Activated CD8-positive, alpha-beta memory T cell treated with anti-CD3 and anti-CD28 coated beads for 36 hours (primary cell): ENCODE data around the gene ITGB2. TPM values are rescaled to one million over a fixed set of nuclear protein-coding genes. Genes with fewer than 3 reads are reported as not detected.

ENCODE experiments used
- CTCF ChIA-PET: fragments of 350-600 bp; sonication (Branson Sonifier 250); formaldehyde crosslinking; loops from one replicate; lab custom pipeline; 2021; ENCODE audit warnings: antibody characterized with exemption; lab: Charles Lee
- POLR2A ChIA-PET: fragments of 350-600 bp; sonication (Branson Sonifier 250); formaldehyde crosslinking; loops from one replicate; lab custom pipeline; 2021; ENCODE audit warnings: antibody characterized with exemption; lab: Charles Lee
- total RNA-seq, 2 experiments: library from RNA; stranded (reverse); gene quantifications; one replicate each; pipeline ENCODE4 v1.2.3, GENCODE V29; 2021

ITGB2 gene
- total RNA-seq, 2 experiments from 2014 or later = 197 to 216 TPM

GRCh38 chr21:44932408-44933181, 11.9 kb upstream of the ITGB2 start:
- ChIA-PET CTCF (interaction anchor here (0.7 to 3.4 kb wide), 19 partner anchors 9 to 145 kb away, joined by 3 to 27 read pairs (median 4); partner anchors contain the start of genes ITGB2, PTTG1IP and UBE2G2), POLR2A (interaction anchor here (0.9 to 2.0 kb wide), 5 partner anchors 12 to 59 kb away, joined by 3 to 8 read pairs (median 4); partner anchors contain the start of genes ITGB2 and PTTG1IP)

- ChIA-PET POLR2A (interaction anchor here (0.6 to 2.0 kb wide), 10 partner anchors 10 to 250 kb away, joined by 3 to 8 read pairs (median 4); partner anchors contain the start of genes ITGB2, KRTAP12-1 and PTTG1IP), CTCF (interaction anchor here (0.7 to 3.4 kb wide), 16 partner anchors 11 to 138 kb away, joined by 3 to 27 read pairs (median 4); partner anchors contain the start of genes ITGB2, PTTG1IP and UBE2G2)
These were observed 11.1 kb upstream of the ITGB2 start for GRCh38 chr21:44931501-44932407.

GRCh38 chr21:44931137-44931500, 10.4 kb upstream of the ITGB2 start:
- POLR2A ChIA-PET = interaction anchor here (0.6 to 2.0 kb wide), 7 partner anchors 11 to 249 kb away, joined by 3 to 8 read pairs (median 6); partner anchors contain the start of genes ITGB2, KRTAP12-1 and PTTG1IP

DNA sequence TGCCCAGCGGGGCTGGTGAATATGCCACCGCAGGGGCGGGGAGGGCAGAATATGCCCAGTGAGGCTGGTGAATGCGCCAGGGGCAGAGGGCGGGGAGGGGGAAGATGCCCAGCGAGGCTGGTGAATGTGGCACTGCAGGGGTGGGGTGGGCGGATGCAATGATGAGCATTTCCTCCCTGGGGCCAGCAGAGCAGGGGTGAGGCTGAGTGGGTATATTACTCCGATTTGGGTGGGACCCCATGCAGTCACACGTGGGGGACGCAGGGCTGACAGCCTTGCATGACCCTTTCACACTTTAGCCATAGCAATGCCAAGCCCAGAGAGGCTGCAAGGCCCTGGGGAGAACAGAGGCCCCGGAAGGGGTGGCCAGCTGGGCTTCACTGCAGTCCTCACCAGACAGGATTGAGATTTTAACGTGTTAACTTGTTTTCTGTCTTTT, 9.9 kb upstream of the ITGB2 start:
- POLR2A ChIA-PET = interaction anchor here (0.6 to 2.0 kb wide), 5 partner anchors 10 to 64 kb away, joined by 3 to 8 read pairs (median 7); partner anchors contain the start of genes ITGB2 and PTTG1IP
- CTCF ChIA-PET = interaction anchor here (0.8 to 3.4 kb wide), 3 partner anchors 12 to 36 kb away, joined by 3 to 27 read pairs (median 9); no protein-coding TSS in a partner anchor

More at GRCh38 chr21:44931137-44931500, 10.4 kb upstream of the ITGB2 start:
- CTCF ChIA-PET = interaction anchor here (0.8 to 3.4 kb wide), 6 partner anchors 13 to 138 kb away, joined by 3 to 27 read pairs (median 6); partner anchors contain the start of gene UBE2G2

DNA sequence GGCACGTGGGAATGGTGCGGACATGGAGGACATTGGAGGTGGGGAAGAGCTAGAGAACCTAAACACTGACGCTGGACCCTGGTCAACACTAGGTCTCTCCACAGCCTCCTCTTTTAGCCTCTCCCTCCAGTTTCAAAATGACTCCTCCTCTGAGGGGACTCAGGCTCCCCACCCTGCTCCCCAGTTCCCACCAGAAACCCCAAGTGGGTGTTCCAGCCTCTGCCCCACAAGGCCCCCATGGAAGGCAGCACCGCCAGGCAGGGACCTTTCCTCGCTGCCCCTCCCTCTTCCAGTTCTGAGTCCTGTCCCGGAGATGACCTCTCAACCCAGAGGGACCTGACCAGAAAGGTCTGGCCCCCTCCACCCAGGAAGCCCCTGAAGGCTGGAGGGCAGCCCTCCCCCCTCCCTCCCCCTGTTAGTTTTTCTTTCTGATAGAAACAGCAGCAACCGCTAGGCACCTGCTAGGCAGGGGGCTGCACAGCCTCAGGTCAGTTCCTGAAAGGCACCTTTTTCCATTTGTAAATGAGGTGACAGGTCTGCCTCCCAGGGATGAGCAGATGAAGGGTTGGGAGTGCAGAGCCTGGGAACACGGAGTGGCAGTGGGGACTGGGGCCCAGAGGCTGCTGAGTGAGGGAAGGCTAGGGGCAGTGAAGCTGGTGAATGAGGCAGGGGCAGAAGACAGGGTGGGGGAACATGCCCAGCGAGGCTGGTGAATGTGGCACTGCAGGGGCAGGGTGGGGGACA, 9.3 kb upstream of the ITGB2 start:
- POLR2A ChIA-PET = interaction anchor here (0.6 to 1.5 kb wide), 3 partner anchors 9 to 56 kb away, joined by 3 to 7 read pairs (median 4); partner anchors contain the start of genes ITGB2 and PTTG1IP
- CTCF ChIA-PET = interaction anchor here (1.1 to 1.8 kb wide), 2 partner anchors 11 to 17 kb away, joined by 3 to 9 read pairs; no protein-coding TSS in a partner anchor

- ChIA-PET CTCF (interaction anchor here (0.8 to 1.6 kb wide), 3 partner anchors 10 to 54 kb away, joined by 3 to 6 read pairs (median 3); no protein-coding TSS in a partner anchor), POLR2A (interaction anchor here (0.6 to 1.1 kb wide), 2 partner anchors 24 to 56 kb away, joined by 3 to 4 read pairs; partner anchors contain the start of gene PTTG1IP)
These were observed 8.6 kb upstream of the ITGB2 start for GRCh38 chr21:44929242-44929798.

GRCh38 chr21:44928500-44929241, 8.0 kb upstream of the ITGB2 start:
- CTCF ChIA-PET = interaction anchor here (0.8 to 1.6 kb wide), 5 partner anchors 9 to 341 kb away, joined by 3 to 8 read pairs (median 3); no protein-coding TSS in a partner anchor
- POLR2A ChIA-PET = interaction anchor here (1.0 to 2.2 kb wide), 3 partner anchors 55 to 146 kb away, joined by 3 to 11 read pairs (median 4); partner anchors contain the start of genes ADARB1 and PTTG1IP

- ChIA-PET CTCF (interaction anchor here (0.8 to 2.5 kb wide), 12 partner anchors 8 to 417 kb away, joined by 3 to 8 read pairs (median 3); partner anchors contain the start of gene SLX9), POLR2A (interaction anchor here (0.5 to 3.1 kb wide), 12 partner anchors 9 to 1046 kb away, joined by 3 to 16 read pairs (median 6); partner anchors contain the start of genes ADARB1, PTTG1IP and SLX9)
These were observed 7.1 kb upstream of the ITGB2 start for GRCh38 chr21:44927587-44928461.

DNA sequence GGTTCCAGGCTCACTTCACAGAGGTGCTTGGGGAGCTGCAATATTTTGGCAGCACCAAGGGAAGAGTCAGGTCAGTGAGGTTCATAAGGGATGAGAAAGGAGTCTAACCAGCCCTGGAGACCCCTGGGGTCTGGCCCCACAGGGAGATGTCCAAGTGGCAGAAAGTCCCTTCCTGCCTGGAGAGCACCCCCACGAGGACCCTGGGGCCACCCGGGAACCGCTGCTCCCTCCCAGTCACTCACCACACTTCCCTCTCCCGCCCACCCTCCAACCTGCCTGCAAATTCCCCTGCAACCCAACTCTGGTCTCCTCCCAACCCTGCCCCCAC, 6.5 kb upstream of the ITGB2 start:
- ChIA-PET POLR2A (interaction anchor here (0.6 to 3.1 kb wide), 10 partner anchors 9 to 914 kb away, joined by 3 to 16 read pairs (median 6); partner anchors contain the start of genes ADARB1, PTTG1IP and SLX9), CTCF (interaction anchor here (0.8 to 2.5 kb wide), 11 partner anchors 10 to 416 kb away, joined by 3 to 8 read pairs (median 3); partner anchors contain the start of gene SLX9)

DNA sequence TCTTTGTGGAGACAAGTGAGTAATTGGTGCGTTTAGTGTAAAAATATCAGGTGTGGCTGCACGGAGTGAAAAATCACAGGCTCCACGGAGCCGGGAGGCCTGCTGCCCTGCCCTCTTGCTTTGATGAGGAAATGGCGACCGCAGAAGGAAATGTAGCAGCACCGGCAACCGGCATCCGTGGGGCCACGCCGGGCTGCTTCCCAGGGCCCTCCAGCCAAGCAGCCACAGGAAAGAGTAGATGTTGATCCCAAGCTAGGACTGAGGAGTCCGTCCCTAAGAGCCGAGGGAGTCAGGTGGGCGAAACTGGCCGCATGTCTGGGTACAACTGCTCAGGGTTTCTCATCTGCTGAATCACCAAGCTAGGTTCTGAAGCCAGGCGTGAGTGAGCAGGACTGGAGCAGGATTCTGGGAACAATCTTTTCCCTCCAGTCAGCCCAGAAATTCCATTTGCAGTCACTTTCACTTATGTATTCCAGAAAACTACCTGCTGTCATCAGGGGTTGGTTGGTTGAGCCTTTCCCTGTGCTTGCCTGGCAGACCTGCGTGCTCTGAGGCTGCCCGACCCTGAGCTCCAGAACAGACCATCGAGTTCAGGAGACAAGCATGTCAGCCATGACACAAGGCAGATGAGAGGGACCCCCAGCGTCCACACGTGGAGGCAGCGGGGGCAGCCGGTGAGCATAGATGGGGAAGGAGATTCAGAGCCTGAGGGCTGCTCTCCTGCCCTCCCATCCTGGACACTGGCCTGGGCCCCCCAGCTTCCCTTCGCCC, 5.8 kb upstream of the ITGB2 start:
- ChIA-PET POLR2A (interaction anchor here (1.0 to 3.1 kb wide), 6 partner anchors 12 to 53 kb away, joined by 3 to 16 read pairs (median 9); partner anchors contain the start of genes PTTG1IP and SLX9), CTCF (interaction anchor here (1.0 to 2.7 kb wide), 6 partner anchors 10 to 416 kb away, joined by 3 to 8 read pairs (median 3); partner anchors contain the start of gene SLX9)

DNA sequence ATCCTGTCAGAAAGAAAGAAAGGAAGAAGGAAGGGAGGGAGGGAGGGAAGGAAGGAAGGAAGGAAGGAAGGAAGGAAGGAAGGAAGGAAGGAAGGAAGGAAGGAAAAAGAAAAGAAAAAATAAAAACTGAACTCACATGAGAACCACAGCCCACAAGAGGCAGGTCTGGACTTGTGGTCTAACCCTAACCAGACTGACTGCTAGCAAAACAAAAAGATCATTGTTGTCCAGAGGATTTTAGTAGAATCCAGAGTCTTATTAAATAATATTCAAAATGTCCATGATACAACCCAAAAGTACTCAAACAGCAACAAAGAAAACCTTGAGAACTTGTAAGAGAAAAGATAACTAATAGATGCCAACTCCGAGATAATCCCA, 4.7 kb upstream of the ITGB2 start:
- CTCF ChIA-PET = interaction anchor here (0.7 to 2.7 kb wide), 3 partner anchors 9 to 14 kb away, joined by 3 to 8 read pairs (median 8); no protein-coding TSS in a partner anchor
- POLR2A ChIA-PET = interaction anchor here (0.5 to 3.1 kb wide), 4 partner anchors 9 to 125 kb away, joined by 3 to 16 read pairs (median 4); partner anchors contain the start of gene SLX9

- POLR2A ChIA-PET = interaction anchor here (0.5 to 3.1 kb wide), 3 partner anchors 8 to 15 kb away, joined by 3 to 16 read pairs (median 3); partner anchors contain the start of gene SLX9
- CTCF ChIA-PET = interaction anchor here (0.7 to 2.7 kb wide), 2 partner anchors 10 to 14 kb away, joined by 3 to 8 read pairs; no protein-coding TSS in a partner anchor
These were observed 4.1 kb upstream of the ITGB2 start for GRCh38 chr21:44924606-44925377.

- POLR2A ChIA-PET = no interaction called here
- CTCF ChIA-PET = no interaction called here
These were observed 2.9 kb upstream of the ITGB2 start for GRCh38 chr21:44923480-44924084.
